Measurements from ENCODE around the gene CEP250. TPM values are rescaled to one million over a fixed set of nuclear protein-coding genes. Genes with fewer than 3 reads are reported as not detected.
"Not testable (repeated sequence)": the region's sequence is repeated elsewhere in the genome, so short reads cannot be mapped to it uniquely, and the experiment has no call there.

The CEP250 gene
- total RNA-seq, 2 donors from 2014 or later, result 11.1 to 17.3 TPM

DNA sequence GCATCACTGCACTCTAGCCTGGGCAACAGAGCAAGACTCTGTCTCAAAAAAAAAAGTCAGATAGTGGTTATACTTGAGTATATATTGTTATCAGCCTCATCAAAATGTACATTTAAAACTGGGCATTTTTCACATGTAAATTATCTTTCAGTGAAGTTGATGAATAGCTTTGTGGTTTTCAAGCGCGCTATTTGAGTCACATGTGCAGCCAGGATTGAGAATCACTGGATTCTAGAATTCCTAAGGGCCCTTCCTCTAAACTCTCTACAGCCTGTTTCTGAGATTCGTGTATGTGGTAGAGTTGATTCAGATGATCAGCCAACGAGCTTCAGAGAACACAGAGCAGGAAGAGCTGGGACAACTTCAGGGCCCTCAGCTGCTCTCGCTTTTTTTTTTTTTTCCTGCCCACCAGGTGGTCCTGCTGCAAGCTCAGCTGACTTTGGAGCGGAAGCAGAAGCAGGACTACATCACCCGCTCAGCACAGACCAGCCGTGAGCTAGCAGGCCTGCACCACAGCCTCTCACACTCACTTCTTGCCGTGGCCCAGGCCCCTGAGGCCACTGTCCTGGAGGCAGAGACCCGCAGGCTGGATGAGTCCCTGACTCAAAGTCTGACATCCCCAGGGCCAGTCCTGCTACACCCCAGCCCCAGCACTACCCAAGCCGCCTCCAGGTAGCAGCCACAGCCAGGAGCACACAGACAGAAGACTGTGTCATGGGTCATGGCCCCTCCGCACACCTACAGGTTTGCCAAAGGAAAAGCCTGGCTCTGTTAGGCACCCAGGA, 55.7 kb downstream of the CEP250 start:
- ATAC-seq (no peak), DNase-seq (no peak)
- intact Hi-C loops (cut with DNase I), result no loop called here

DNA sequence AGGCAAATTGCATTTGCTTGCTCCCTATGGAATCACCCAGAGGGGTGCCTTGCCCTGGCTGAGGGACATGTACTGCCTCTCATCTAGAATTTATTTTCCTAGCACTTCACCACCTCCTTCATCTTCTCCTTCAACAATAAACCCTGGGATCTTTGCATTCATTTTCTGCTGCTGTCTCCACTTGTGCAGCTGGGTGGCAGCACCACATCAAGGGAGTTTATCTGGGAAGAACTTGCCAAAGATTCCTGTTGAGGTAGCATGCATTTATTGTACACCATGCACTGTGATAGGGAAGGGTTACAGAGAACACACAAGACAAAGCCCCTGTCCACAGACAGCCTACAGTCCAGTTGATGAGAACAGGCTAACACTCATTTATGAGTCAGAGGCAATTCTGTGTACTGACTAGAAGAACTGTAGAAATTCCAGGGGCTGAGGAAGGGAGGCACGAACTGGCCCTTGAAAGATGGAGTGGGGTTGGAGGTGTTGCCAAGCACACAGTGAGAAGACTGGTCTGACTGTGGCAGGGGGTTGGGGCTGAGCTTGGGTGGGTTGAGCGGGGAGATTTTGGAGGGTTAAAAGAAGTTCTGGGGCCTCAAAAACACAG, 56.5 kb downstream of the CEP250 start:
- no peak for DNase-seq
- ATAC-seq, result peak in 1 of 2 donors; percentile 7
- intact Hi-C loops (cut with DNase I), result no loop called here

DNA sequence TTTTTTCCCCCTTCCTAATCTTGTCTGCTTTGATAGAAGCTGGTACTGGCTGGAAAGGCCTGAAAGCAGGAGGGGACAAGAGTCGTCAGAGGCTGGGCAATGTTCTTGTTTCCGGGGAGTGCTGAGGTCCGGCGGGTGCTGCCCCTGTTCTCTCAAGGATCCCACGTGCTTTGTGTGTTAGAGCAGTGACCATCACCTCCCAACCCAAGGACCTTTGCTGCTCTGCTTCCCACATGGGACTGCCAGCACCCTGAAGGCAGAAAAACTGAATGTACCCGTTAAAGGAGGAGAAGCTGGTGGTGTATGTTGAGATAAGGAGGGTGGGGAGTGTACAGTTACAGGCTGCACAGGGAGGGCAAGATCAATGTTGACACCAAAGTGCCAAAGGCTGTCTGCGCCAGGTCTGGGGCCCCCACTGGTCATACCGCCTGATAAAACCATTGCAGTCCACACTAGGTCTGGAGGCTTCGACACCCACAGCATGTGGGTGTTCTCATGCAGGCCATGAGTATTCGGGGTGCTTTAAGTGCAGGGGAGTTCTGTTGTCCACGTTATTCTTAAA, 59.1 kb downstream of the CEP250 start:
- ATAC-seq, result no peak

DNA sequence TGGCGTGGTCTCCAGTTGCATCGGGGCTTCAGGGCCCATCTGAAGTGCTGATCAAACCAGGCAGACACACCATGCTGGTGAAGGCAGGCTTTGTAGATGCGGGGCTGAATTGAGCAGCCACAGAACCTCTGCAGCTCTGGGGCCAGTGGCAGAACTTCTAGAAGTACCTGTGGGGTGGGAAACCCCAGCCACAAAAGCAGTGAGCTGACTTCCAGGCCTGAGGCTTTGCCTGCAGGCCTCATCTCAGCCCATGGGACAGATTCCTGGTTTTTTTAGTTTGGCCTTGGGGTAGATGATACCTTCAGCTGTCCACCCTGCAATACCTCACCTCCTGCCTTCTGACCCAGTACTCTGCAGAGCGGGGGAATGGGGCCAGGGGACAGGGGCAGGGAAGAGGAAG, 59.9 kb downstream of the CEP250 start:
- intact Hi-C loops (cut with DNase I), result no loop called here
- ATAC-seq (no peak), DNase-seq (no peak)

More for the DNA sequence above, 59.1 kb downstream of the CEP250 start:
- intact Hi-C loops (cut with DNase I), result no loop called here
- DNase-seq, result no peak

DNA sequence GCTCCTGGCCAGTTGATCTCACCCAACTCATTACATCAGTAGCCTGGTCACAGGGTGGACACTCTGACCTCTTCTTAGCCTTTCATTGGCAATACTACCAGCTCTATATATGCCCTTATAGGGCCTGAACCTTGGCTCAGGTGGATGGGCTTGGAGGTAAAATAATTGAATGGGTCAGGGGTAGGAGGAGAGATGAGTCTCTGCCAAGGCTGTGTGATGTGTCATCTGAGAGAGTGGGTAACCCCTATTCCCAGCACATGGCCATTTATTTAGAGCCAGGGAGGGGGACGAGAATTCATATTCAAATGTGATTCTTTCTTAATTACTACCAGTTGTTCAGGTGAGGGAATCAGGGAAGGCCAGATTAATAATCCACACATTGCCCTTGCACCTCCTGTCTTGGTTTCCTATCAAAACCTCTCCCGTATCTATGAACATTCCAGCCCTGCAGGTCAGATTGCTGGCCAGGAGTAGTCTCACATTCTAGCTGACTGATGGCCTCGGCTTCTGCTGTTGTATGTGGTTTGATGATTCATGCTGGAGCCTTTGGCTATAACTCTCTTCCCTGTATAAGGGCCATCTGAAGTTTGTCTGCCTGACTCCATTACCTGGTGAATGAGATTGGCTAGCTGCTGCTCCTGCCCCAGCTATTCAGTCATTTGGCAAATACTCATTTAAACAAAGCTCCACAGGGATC, 60.7 kb downstream of the CEP250 start:
- intact Hi-C loops (cut with DNase I), result no loop called here
- DNase-seq (no peak), ATAC-seq (peak in 1 of 2 donors; percentile 85)

DNA sequence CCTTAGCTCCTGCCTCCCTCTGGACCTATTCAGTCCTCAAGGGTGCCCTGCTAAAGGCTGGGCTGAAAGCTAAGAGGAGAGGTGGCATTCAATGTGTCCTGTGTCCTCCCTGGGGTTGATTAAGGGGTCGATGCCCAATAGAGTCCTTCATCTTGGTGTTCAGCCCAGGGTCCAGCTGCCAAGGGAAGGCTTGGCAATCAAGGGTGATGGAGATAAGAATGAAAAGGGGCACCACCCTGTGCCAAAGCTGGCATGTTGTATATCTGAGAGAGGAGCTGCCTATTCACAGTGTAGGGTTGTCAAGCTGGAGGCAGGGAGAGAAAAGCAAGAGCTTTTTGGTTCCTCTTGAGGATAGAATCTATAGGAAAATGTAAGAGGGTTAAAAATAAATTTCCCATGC, 61.7 kb downstream of the CEP250 start:
- DNase-seq (no peak), ATAC-seq (peak; percentile 64 to 87)
- intact Hi-C loops (cut with DNase I), result no loop called here

DNA sequence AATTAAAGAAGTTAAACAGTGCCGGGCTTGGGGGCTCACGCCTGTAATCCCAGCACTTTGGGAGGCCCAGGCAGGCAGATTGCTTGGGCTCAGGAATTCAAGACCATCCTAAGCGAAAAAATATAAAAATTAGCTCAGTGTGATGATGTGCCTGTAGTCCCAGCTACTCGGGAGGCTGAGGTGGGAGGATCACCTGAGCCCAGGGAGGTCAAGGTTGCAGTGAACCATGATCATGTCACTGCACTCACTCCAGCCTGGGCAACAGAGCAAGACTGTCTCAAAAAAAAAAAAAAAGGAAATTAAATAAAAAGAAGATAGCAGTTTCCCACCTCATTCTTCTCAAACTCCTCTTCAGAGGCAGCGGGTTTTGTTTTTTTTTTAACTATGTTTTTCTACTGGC, 62.4 kb downstream of the CEP250 start:
- DNase-seq; intact Hi-C loops (cut with DNase I); ATAC-seq: not testable (repeated sequence)

DNA sequence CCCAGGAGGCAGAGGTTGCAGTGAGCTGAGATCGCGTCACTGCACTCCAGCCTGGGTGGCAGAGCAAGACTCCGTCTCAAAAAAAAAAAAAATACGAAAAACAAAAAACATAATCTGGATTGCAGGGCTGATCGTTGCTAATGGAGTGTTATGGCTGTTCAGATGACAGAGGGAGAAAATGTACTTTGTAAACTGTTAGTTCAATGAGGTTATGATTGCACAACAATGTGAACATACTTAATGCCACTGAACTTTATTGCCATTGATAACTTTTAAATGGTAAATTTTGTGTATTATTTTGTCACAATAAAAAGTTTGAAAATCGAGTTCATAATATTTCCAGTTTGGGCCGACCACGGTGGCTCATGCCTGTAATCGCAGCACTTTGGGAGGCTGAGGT, 63.6 kb downstream of the CEP250 start:
- no peak for DNase-seq
- no peak for ATAC-seq
- intact Hi-C loops (cut with DNase I), result no loop called here

DNA sequence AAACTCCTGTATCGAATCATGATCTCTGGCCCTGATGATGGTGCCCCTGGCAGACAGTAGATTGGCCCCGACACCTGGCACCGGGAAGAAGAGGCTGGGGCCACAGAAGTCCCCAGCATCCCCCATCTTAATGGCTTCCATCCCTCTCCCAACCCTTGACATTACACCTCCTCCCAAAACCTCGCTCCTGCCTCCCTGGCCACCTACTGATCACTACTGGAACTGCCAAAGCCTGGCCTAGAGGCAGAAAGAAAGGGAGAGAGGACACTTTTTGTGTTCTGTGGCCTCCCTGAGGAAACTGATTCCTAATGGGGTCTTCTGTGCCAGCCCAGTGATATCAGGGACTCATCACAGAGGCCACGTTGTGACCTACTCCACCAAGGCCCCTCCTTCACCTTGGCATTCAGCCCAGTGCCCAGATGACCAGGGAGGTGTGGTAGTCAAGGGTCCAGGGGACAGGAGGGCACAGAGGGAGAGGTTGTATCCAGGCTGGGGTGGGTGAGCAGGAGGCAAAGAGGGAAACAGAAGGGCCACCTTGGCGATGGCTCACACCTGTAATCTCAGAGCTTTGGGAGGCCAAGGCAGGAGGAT, 68.0 kb downstream of the CEP250 start:
- peak; percentile 15 to 45 for ATAC-seq

DNA sequence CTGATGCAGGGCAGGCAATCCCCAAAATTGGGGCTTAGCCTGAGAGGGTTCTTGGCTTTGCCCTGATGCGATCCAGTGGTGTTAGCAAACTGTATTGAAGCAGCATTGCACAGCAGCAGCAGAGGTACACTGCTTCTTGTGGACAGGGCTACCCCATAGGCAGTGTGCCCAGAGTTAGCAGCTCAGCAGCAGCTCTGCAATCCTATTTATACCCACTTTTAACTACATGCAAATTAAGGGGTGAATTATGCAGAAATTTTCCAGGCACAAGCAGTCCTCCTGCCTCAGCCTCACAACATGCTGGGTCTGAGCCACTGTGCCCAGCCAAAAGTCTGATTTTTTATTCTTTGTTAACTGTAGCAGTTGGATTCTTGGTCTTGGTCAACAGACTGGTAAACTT, 70.2 kb downstream of the CEP250 start:
- intact Hi-C loops (cut with DNase I), result no loop called here
- no peak for DNase-seq
- no peak for ATAC-seq

More for the DNA sequence above, 68.0 kb downstream of the CEP250 start:
- no peak for DNase-seq
- intact Hi-C loops (cut with DNase I), result no loop called here

DNA sequence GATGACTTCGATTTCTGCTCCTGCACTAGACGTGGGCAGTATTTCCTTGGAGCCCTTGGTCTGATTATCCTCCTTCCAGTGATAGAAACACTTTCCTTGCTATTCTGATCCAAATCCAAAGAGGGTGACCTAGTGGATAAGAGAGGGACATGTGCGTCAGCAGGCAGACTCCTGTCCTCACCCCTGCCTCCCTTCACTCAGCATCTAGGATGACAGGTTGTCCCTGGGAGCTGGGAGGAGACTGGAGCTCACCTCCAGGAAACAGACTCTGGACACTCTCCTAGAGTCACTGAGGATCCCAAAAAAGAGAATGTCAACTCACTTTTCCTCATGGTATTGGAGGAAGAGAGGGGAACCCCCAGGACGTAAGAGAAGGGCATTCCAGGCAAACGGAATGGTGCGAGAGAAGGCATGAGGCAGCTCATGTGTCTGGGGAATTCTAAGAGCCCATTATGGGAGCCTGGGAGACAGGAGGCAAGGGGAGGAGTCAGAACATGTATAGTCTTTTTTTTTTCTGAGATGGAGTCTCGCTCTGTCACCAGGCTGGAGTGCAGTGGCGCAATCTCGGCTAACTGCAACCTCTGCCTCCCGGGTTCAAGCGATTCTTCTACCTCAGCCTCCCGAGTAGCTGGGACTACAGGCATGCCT, 71.8 kb downstream of the CEP250 start:
- intact Hi-C loops (cut with DNase I), result no loop called here
- ATAC-seq (no peak), DNase-seq (no peak)

DNA sequence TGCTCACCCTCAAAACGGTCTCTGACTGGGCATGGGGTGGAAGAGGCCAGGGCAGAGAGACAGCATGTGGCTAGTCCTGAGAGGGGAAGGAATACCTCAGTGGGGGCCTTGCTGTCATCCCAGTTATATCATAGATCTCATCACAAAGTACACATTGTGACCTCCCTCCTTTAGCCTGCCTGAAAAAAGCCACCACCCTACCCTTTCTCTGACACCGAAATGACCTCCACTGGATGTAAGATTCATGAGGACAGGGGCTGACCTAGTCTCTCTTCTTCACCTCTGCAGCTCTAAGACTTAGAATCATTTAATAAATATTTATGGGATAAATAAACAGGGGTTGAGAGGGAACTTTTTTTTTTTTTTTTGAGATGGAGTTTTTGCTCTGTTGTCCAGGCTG, 74.2 kb downstream of the CEP250 start, which contains the start of gene C20orf173:
TSS of gene C20orf173 (minus strand) at position 101 of the 400 bp plus-strand sequence. CDS start 279 bp downstream, outside the sequence.
- DNase-seq (no peak), ATAC-seq (no peak)
- intact Hi-C loops (cut with DNase I), result no loop called here

DNA sequence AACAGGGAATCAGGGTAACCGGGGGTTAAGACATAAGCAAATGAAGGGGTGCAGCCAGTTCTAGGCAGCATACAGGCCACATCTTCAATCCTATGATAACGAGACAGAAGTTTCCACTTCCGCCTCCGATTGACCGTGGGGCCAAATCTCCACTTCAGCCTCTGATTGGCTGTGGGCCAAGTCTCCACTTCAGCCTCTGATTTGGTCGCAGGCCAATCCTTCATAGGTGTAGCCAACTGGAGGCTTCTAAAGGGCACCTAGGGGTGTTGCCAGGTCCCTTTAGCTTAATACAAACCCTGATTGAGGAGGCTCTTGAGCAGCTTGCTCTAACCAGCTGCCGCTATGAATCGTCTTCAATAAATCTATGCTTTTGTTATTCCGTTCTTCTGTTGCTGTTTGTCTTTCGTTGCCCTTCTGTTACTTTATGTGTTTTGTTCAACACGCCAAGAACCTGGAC, 84.4 kb downstream of the CEP250 start:
- DNase-seq, result no peak
- intact Hi-C loops (cut with DNase I), result loop anchor here in 1 of 2 donors (5.0 kb wide), 1 partner anchor 78 kb away; the partner anchor contains the start of gene SPAG4
- ATAC-seq, result no peak

DNA sequence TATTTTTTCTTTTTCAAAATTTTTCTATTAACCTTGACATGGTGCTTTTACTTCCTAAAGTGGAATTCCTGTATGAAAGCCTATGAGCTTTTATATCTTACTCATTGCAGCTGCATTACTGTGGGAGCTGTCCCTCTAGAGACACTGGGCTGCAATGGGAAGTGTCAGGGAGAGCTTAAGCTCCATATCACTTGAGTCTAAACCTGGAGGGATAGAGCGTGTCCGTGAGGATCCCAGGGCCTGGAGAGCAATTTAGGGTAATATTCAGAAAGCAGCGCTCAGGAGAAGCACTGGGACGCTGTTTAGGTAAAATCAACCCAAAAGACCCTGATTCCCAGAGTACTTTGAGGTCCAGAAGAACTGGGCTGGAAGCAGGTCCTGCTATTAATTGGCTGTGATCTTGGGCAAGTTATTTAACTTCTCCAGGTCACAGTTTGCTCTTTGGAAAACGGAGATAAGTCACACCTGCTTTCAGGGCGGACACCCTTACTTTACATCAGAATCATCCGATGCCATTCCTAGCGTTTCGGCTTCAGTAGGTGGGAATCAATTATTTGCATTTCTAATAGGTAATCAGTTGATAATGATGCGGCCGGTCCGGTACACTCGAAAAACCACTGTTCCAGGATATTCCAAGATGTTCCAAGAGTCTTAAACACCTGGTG, 85.9 kb downstream of the CEP250 start:
- intact Hi-C loops (cut with DNase I), result loop anchor here in 1 of 2 donors (5.0 kb wide), 1 partner anchor 76 kb away; the partner anchor contains the start of gene SPAG4
- ATAC-seq, result no peak
- DNase-seq, result no peak

DNA sequence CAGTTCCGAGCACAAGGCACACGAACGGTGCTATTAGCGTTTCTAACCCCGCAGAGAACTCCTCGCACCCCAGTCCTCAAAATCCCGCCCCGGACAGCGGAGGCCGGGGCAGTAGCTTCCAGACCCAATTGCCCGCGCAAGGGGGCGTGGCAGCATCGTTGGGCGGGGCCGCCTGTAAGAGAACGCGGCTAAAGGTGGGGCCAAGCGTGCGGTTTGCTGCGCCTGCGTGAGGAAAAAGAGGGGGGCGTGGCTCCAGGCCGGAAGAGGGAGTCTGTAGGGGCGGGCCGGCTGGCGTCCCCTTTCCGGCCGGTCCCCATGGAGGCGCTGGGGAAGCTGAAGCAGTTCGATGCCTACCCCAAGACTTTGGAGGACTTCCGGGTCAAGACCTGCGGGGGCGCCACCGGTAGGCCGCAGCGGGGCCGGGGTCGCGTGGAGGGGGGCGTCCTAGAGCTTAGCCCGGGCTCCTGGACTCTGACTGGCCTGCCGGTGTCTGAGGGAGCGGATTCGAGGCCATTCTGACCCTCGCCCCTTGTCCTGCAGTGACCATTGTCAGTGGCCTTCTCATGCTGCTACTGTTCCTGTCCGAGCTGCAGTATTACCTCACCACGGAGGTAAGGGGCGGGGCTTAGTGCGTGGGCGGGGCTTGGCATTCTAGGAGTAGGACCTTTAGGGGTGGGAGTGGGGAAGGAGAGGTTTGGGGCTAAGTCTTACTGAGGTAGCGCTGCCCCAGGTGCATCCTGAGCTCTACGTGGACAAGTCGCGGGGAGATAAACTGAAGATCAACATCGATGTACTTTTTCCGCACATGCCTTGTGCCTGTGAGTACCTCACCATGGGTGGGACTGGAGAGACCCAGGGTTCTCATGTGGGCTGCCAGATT, 86.6 kb downstream of the CEP250 start, which contains the start of gene ERGIC3:
TSS of gene ERGIC3 (plus strand) at position 296 of the 880 bp plus-strand sequence. CDS start at position 316, 20 bp downstream.
- intact Hi-C loops (cut with DNase I), result loop anchor here in 1 of 2 donors (5.0 kb wide), 1 partner anchor 75 kb away; the partner anchor contains the start of gene SPAG4
- ATAC-seq (peak; percentile 100), DNase-seq (peak; percentile 98)

DNA sequence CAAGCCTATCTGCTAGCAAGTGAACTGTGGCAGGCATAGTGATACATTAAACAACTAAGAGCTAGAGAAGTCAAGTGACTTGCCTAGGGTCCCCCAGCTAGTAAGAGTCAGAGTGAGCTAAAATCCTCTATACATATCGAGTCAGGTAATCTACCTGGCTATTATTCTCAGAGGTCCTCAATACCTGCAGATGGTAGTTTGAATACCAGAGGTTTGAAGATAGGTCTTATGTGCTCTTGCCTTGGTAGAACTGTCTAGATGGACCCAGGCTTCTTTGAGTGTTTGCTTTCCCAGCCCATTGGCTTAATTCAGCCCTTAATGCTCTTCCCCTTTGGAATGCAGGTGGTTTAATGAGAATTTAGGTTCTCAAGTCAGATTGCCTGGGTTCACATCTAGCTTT, 87.6 kb downstream of the CEP250 start:
- intact Hi-C loops (cut with DNase I), result loop anchor here in 1 of 2 donors (5.0 kb wide), 1 partner anchor 74 kb away; the partner anchor contains the start of gene SPAG4
- DNase-seq (no peak), ATAC-seq (no peak)

DNA sequence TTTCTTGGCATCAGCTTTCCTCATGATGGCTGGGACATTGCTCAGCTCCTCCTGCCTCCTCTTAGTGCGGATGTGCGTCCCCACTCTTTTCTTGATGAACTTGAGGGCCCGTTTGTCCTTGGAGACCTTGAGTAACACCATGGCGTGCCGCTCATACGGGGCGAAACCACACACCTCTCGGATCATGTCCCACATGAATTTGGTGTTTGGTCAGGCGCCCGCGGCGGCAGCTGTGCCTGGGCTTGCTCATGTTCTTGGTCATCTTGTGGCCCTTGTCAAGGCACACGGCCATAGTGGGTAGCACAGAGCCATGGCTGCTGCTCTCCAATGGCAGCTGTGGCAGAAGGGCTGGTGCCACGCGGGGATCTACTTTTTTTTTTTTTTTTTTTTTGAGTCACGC, 89.0 kb downstream of the CEP250 start:
- ATAC-seq, result no peak
- intact Hi-C loops (cut with DNase I), result loop anchor here in 1 of 2 donors (5.0 kb wide), 1 partner anchor 73 kb away; the partner anchor contains the start of gene SPAG4
- DNase-seq, result no peak
